A549 treated with RU486 at 1 μM for 4 hours (cell line): Measurements from ENCODE around the gene BOD1L2. TPM values are rescaled to one million over a fixed set of nuclear protein-coding genes. Genes with fewer than 3 reads are reported as not detected.

Experiments used
- total RNA-seq: library from RNA; stranded (reverse); fragments of 200-300 nt; extraction: Qiagen RNA extraction; gene quantifications from 5 replicates; pipeline ENCODE4 v1.2.3, GENCODE V29; 2022; ENCODE audit warnings: low read depth

The BOD1L2 gene
- not detected in 5 replicates for total RNA-seq

DNA sequence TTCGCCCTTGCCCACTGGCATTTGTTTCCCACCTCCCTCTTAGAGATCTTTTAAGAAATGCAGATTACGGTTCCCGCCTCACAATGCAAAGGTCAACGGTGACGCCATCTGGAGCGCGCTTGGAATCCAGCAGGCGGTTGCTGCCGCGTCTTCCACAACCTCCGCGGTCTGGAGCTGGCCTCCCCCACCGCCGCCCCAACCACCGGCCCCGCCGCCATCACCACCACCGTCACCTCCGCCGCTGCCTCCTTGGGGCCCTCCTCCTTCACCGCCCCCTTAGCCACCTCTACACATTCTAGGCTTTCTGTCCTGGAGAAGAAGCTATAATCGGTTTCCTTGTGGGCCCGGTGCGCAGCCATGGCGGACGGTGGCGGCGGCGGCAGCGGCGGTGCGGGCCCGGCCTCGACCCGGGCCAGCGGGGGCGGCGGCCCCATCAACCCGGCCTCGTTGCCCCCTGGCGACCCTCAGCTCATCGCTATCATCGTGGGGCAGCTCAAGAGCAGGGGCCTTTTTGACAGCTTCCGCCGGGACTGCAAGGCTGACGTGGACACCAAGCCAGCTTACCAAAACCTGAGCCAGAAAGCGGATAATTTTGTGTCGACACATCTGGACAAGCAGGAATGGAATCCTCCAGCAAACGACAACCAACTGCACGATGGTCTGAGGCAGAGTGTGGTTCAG is at the start of gene BOD1L2:
Gene BOD1L2 (plus strand): TSS at position 132 of the 681 bp plus-strand sequence. CDS start 226 bp downstream, at position 358.

Other genes with a start within 250 kb of the BOD1L2 start
- gene ST8SIA3, start 205.5 kb downstream of the BOD1L2 start, total RNA-seq = not detected in 5 replicates